ENCODE results near the gene BICC1. TPM values are rescaled to one million over a fixed set of nuclear protein-coding genes. Genes with fewer than 3 reads are reported as not detected.

BICC1 gene
- total RNA-seq, 1 donor from 2014 or later = 1.1 TPM

GRCh38 chr10:58573144-58573543 lies 60.5 kb downstream of the BICC1 start:
- Mint-ChIP-seq H3K4me1 (ENCODE audit: unreplicated experiment) (no peaks in the 10 kb centered on the region), H3K27me3 (ENCODE audit: unreplicated experiment) (peaks cover 3% of the 10 kb centered on the region), H3K36me3 (ENCODE audit: low read depth, unreplicated experiment) (no peaks in the 10 kb centered on the region), H3K9me3 (ENCODE audit: unreplicated experiment) (no peaks in the 10 kb centered on the region), H3K27ac (ENCODE audit: unreplicated experiment) (no peak overlapping the region), H3K4me3 (ENCODE audit: unreplicated experiment) (no peak overlapping the region)
- TF ChIP-seq CTCF (IDR thresholded peaks at IDR 0.05; ENCODE audit: unreplicated experiment) = no peak
- DNase-seq (ENCODE audit: low spot score) = no peak

- Mint-ChIP-seq H3K36me3 (ENCODE audit: low read depth, unreplicated experiment) (no peaks in the 10 kb centered on the region), H3K9me3 (ENCODE audit: unreplicated experiment) (no peaks in the 10 kb centered on the region), H3K27me3 (ENCODE audit: unreplicated experiment) (no peaks in the 10 kb centered on the region), H3K27ac (ENCODE audit: unreplicated experiment) (no peak overlapping the region), H3K4me1 (ENCODE audit: unreplicated experiment) (no peaks in the 10 kb centered on the region), H3K4me3 (ENCODE audit: unreplicated experiment) (no peak overlapping the region)
- no peak for DNase-seq (ENCODE audit: low spot score)
- no peak for TF ChIP-seq CTCF (IDR thresholded peaks at IDR 0.05; ENCODE audit: unreplicated experiment)
These were observed 61.4 kb downstream of the BICC1 start for GRCh38 chr10:58574058-58574457.

GRCh38 chr10:58575491-58575890 lies 62.8 kb downstream of the BICC1 start:
- Mint-ChIP-seq H3K4me1 (ENCODE audit: unreplicated experiment) (no peaks in the 10 kb centered on the region), H3K27ac (ENCODE audit: unreplicated experiment) (no peak overlapping the region), H3K4me3 (ENCODE audit: unreplicated experiment) (no peak overlapping the region), H3K9me3 (ENCODE audit: unreplicated experiment) (no peaks in the 10 kb centered on the region), H3K27me3 (ENCODE audit: unreplicated experiment) (no peaks in the 10 kb centered on the region), H3K36me3 (ENCODE audit: low read depth, unreplicated experiment) (no peaks in the 10 kb centered on the region)
- no peak for DNase-seq (ENCODE audit: low spot score)
- no peak for TF ChIP-seq CTCF (IDR thresholded peaks at IDR 0.05; ENCODE audit: unreplicated experiment)

GRCh38 chr10:58576751-58577436 lies 64.2 kb downstream of the BICC1 start:
- Mint-ChIP-seq H3K4me1 (ENCODE audit: unreplicated experiment) (no peaks in the 10 kb centered on the region), H3K27ac (ENCODE audit: unreplicated experiment) (no peak overlapping the region), H3K36me3 (ENCODE audit: low read depth, unreplicated experiment) (no peaks in the 10 kb centered on the region), H3K9me3 (ENCODE audit: unreplicated experiment) (no peaks in the 10 kb centered on the region), H3K4me3 (ENCODE audit: unreplicated experiment) (no peak overlapping the region), H3K27me3 (ENCODE audit: unreplicated experiment) (no peaks in the 10 kb centered on the region)
- no peak for TF ChIP-seq CTCF (IDR thresholded peaks at IDR 0.05; ENCODE audit: unreplicated experiment)
- no peak for DNase-seq (ENCODE audit: low spot score)

GRCh38 chr10:58577437-58577777 lies 64.7 kb downstream of the BICC1 start:
- Mint-ChIP-seq H3K27me3 (ENCODE audit: unreplicated experiment) (no peaks in the 10 kb centered on the region), H3K27ac (ENCODE audit: unreplicated experiment) (no peak overlapping the region), H3K4me1 (ENCODE audit: unreplicated experiment) (no peaks in the 10 kb centered on the region), H3K36me3 (ENCODE audit: low read depth, unreplicated experiment) (no peaks in the 10 kb centered on the region), H3K4me3 (ENCODE audit: unreplicated experiment) (no peak overlapping the region), H3K9me3 (ENCODE audit: unreplicated experiment) (no peaks in the 10 kb centered on the region)
- no peak for DNase-seq (ENCODE audit: low spot score)
- no peak for TF ChIP-seq CTCF (IDR thresholded peaks at IDR 0.05; ENCODE audit: unreplicated experiment)
